ENCODE measurements around the gene PIP4P1. TPM values are rescaled to one million over a fixed set of nuclear protein-coding genes. Genes with fewer than 3 reads are reported as not detected.

The PIP4P1 gene
- polyA plus RNA-seq, 3 donors: 19.4 to 106 (median 21.2) TPM

GRCh38 chr14:20486684-20487395 is 25.6 kb upstream of the PIP4P1 start:
- Mint-ChIP-seq H3K27ac (peak overlapping the region in 2 of 7 donors; percentile 6 to 84), H3K4me1 (peaks cover 46% of the 10 kb centered on the region), H3K4me3 (peak overlapping the region in 1 of 2 donors; percentile 52), H3K27me3 (ENCODE audit: low read depth in 3 of 3) (peaks cover 0 to 2% (median 0%) of the 10 kb centered on the region in 3 donors), H3K9me3 (peaks cover 0 to 2% (median 0%) of the 10 kb centered on the region in 7 donors), H3K36me3 (peaks cover 0 to 3% of the 10 kb centered on the region in 2 donors)
- H3K4me3 ChIP-seq (replicated peaks in 1 of 3; ENCODE audit: low read depth in 2 of 3, low read length in 3 of 3): no peak overlapping the region
- no peak overlapping the region for H3K27ac ChIP-seq (ENCODE audit: low read depth in 1 of 2, low read length in 2 of 2)
- DNase-seq: peak in 1 of 3 donors; percentile 27
- H4K20me1 ChIP-seq (ENCODE audit: insufficient read depth, low read length): no peaks in the 10 kb centered on the region
- intact Hi-C loops (cut with micrococcal nuclease): loop anchor here in 1 of 2 donors (5.0 kb wide), 1 partner anchor 55 kb away; no protein-coding TSS in a partner anchor
- 21% methylated on average over 8 of the region's 8 CpGs for WGBS (ENCODE audit: insufficient coverage)
- no peak overlapping the region for H2AFZ ChIP-seq (ENCODE audit: insufficient read depth, low read depth, low read length, poor library complexity, severe bottlenecking)
- H3K36me3 ChIP-seq (replicated peaks in 1 of 2; ENCODE audit: control insufficient read depth in 1 of 2, insufficient read depth in 2 of 2, low read length in 2 of 2): no peaks in the 10 kb centered on the region
- H3K9ac ChIP-seq (ENCODE audit: insufficient read depth, low read length, poor library complexity, severe bottlenecking): no peak overlapping the region
- H3K9me3 ChIP-seq (replicated peaks in 1 of 2; ENCODE audit: control insufficient read depth in 1 of 2, insufficient read depth in 1 of 2, low read length in 2 of 2): no peaks in the 10 kb centered on the region
- no peaks in the 10 kb centered on the region for H3K79me2 ChIP-seq (ENCODE audit: insufficient read depth, low read length)
- H3K27me3 ChIP-seq (ENCODE audit: control insufficient read depth in 2 of 2, insufficient read depth in 2 of 2, low read length in 2 of 2): no peaks in the 10 kb centered on the region
- peaks cover 35 to 43% of the 10 kb centered on the region in 2 donors for H3K4me1 ChIP-seq (ENCODE audit: control insufficient read depth in 1 of 2, insufficient read depth in 2 of 2, low read length in 2 of 2)
- no peak for TF ChIP-seq CTCF (IDR thresholded peaks at IDR 0.05)
- H3K4me2 ChIP-seq (replicated peaks; ENCODE audit: extremely low read depth, low read length, poor library complexity, severe bottlenecking): no peak overlapping the region

- DNase-seq: no peak
- intact Hi-C loops (cut with micrococcal nuclease): loop anchor here in 1 of 2 donors (5.0 kb wide), 1 partner anchor 54 kb away; no protein-coding TSS in a partner anchor
- Histone ChIP-seq H3K36me3 (replicated peaks in 1 of 2; ENCODE audit: control insufficient read depth in 1 of 2, insufficient read depth in 2 of 2, low read length in 2 of 2) (no peaks in the 10 kb centered on the region), H3K9ac (ENCODE audit: insufficient read depth, low read length, poor library complexity, severe bottlenecking) (no peak overlapping the region), H3K4me1 (ENCODE audit: control insufficient read depth in 1 of 2, insufficient read depth in 2 of 2, low read length in 2 of 2) (peaks cover 30 to 36% of the 10 kb centered on the region in 2 donors), H3K27me3 (ENCODE audit: control insufficient read depth in 2 of 2, insufficient read depth in 2 of 2, low read length in 2 of 2) (no peaks in the 10 kb centered on the region), H3K27ac (ENCODE audit: low read depth in 1 of 2, low read length in 2 of 2) (no peak overlapping the region), H4K20me1 (ENCODE audit: insufficient read depth, low read length) (no peaks in the 10 kb centered on the region), H3K79me2 (ENCODE audit: insufficient read depth, low read length) (no peaks in the 10 kb centered on the region), H3K4me2 (replicated peaks; ENCODE audit: extremely low read depth, low read length, poor library complexity, severe bottlenecking) (no peak overlapping the region), H3K4me3 (replicated peaks in 1 of 3; ENCODE audit: low read depth in 2 of 3, low read length in 3 of 3) (no peak overlapping the region), H3K9me3 (replicated peaks in 1 of 2; ENCODE audit: control insufficient read depth in 1 of 2, insufficient read depth in 1 of 2, low read length in 2 of 2) (no peaks in the 10 kb centered on the region), H2AFZ (ENCODE audit: insufficient read depth, low read depth, low read length, poor library complexity, severe bottlenecking) (no peak overlapping the region)
- 80% methylated on average over 6 of the region's 7 CpGs for WGBS (ENCODE audit: insufficient coverage)
- no peaks in the 10 kb centered on the region for H3K9me3 Mint-ChIP-seq
- peaks cover 0 to 3% of the 10 kb centered on the region in 2 donors for H3K36me3 Mint-ChIP-seq
- H3K4me3 Mint-ChIP-seq: no peak overlapping the region
- peaks cover 0 to 2% (median 0%) of the 10 kb centered on the region in 3 donors for H3K27me3 Mint-ChIP-seq (ENCODE audit: low read depth in 3 of 3)
- no peak overlapping the region for H3K27ac Mint-ChIP-seq
- H3K4me1 Mint-ChIP-seq: peaks cover 37% of the 10 kb centered on the region
- TF ChIP-seq CTCF (IDR thresholded peaks at IDR 0.05): no peak
Measured at GRCh38 chr14:20485900-20486299, 24.7 kb upstream of the PIP4P1 start.
